ENCODE results near the gene MAIP1.

MAIP1 gene

GRCh38 chr2:199994371-199994770, 39.0 kb downstream of the MAIP1 start:
- DNase-seq: no peak

GRCh38 chr2:199994896-199995295, 39.5 kb downstream of the MAIP1 start:
- no peak for DNase-seq

GRCh38 chr2:199997296-199997695, 41.9 kb downstream of the MAIP1 start:
- DNase-seq: no peak

GRCh38 chr2:199999166-199999565, 43.8 kb downstream of the MAIP1 start:
- no peak for DNase-seq

GRCh38 chr2:200000444-200001163, 45.2 kb downstream of the MAIP1 start:
- no peak for DNase-seq

- no peak for DNase-seq
Observed at GRCh38 chr2:200003444-200003843, 48.1 kb downstream of the MAIP1 start.

GRCh38 chr2:200005675-200006074, 50.3 kb downstream of the MAIP1 start:
- no peak for DNase-seq

- no peak for DNase-seq
Observed at GRCh38 chr2:200007306-200007705, 51.9 kb downstream of the MAIP1 start.

- no peak for DNase-seq
Observed at GRCh38 chr2:200012401-200012800, 57.0 kb downstream of the MAIP1 start.
